Choroid plexus epithelial cell (primary cell): ENCODE data around the gene A2ML1.

Experiments used
- DNase-seq: peaks from one replicate; pipeline ENCODE4 v3.0.0-alpha.2; 2010; ENCODE audit warnings: low read depth
- H3K4me3 ChIP-seq: 2 replicates; pipeline ENCODE4 v1.5.1; 2011; ENCODE audit warnings: low read depth, mild to moderate bottlenecking, control low read depth, low read length, moderate library complexity
- CTCF ChIP-seq: conservative IDR thresholded peaks from 2 replicates; pipeline ENCODE4 v1.5.1; 2011; ENCODE audit warnings: low read depth, mild to moderate bottlenecking, control low read depth, inconsistent platforms, low read length, moderate library complexity

Gene A2ML1

DNA sequence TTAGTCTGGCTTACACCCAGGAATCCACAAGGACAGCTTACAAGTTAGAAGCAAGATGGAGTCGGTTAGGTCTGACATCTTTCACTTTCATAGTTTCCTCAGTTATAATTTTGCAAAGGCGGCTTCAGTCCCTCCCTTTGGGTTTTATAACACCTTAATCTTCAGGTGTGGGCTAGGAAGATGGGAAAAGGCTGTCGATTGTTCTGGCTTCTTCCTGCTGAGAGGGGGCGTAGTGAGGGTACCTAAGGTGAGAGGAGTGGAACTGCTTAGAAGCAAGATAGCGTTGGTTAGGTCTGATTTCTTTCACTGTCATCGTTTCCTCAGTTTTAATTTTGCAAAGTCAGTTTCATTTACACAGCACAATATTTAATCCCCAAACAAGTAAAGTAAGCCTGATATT, 10.1 kb downstream of the A2ML1 start:
- DNase-seq = no peak
- no peak for TF ChIP-seq CTCF
- no peak overlapping the region for H3K4me3 ChIP-seq

- TF ChIP-seq CTCF = no peak
- DNase-seq = no peak
- H3K4me3 ChIP-seq = no peak overlapping the region
Measured at GRCh38 chr12:8834230-8834629, 11.8 kb downstream of the A2ML1 start.

DNA sequence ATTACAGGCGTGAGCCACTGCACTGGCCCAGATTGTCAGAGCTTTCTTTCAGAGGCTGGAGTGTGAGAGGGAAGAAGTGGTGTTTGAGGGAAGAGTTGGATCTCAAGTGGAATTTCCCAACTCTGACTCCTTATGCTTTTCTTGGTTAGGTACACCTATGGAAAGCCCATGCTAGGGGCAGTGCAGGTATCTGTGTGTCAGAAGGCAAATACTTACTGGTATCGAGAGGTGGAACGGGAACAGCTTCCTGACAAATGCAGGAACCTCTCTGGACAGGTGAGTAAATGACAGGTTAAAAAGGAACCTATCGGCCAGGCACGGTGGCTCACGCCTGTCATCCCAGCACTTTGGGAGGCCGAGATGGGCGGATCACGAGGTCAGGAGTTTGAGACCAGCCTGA, 14.9 kb downstream of the A2ML1 start:
- H3K4me3 ChIP-seq = no peak overlapping the region
- DNase-seq = no peak
- no peak for TF ChIP-seq CTCF

DNA sequence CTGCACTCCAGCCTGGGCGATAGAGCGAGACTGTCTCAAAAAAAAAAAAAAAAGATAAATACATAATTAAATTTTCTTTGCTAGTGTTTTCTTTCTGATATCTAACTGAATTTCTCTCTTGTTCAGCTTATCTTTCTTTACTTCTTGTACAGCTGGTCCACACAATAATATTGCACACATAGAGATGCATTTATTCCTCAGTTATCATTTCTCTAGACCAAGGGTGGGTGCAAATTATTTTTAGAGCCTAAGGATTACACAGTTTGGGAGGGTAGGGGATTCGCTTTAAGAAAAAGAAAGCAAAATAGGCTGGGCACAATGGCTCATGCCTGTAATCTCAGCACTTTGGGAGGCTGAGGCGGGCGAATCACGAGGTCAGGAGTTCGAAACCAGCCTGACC, 17.9 kb downstream of the A2ML1 start:
- no peak overlapping the region for H3K4me3 ChIP-seq
- no peak for TF ChIP-seq CTCF
- DNase-seq = no peak

DNA sequence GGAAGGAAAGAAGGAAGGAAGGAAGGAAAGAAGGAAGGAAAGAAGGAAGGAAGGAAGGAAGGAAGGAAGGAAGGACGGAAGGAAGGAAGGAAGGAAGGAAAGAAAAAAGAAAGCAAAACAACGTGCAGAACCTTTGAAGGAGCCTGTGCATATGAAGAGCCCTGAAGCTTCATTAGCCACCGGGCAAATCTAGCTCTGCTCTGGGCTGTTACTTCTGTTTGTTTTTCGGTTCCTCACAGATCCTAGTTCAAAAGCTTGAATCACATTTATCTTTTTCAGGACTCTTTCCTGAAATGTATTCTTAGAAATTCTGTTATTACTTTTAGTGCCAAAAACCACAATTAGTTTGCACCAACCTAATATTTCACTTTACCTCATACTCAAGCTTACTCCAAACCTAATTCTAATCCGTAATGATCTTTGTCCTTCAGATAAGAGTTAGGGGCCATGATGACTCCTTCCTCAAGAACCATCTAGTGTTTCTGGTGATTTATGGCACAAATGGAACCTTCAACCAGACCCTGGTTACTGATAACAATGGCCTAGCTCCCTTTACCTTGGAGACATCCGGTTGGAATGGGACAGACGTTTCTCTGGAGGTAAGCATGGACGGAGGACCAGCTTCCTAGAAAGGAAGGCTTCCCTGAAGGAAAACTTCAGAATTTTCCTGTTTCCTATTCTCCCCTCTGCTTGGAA, 18.7 kb downstream of the A2ML1 start:
- no peak overlapping the region for H3K4me3 ChIP-seq
- TF ChIP-seq CTCF = no peak
- no peak for DNase-seq

GRCh38 chr12:8841778-8842177, 19.4 kb downstream of the A2ML1 start:
- no peak for TF ChIP-seq CTCF
- DNase-seq = no peak

GRCh38 chr12:8844665-8845064, 22.2 kb downstream of the A2ML1 start:
- TF ChIP-seq CTCF = no peak
- peak; percentile 70 for DNase-seq
- no peak overlapping the region for H3K4me3 ChIP-seq

More at GRCh38 chr12:8841778-8842177, 19.4 kb downstream of the A2ML1 start:
- no peak overlapping the region for H3K4me3 ChIP-seq
